HepG2 (cell line): ENCODE results near the gene PFN1. TPM values are rescaled to one million over a fixed set of nuclear protein-coding genes. Genes with fewer than 3 reads are reported as not detected.
A peak's percentile ranks its signal among the peaks of the same experiment; 100 is the strongest.

Source experiments
- ESRRA ChIP-seq: sonication (generic); formaldehyde crosslinking; IDR thresholded peaks from 2 replicates; pipeline ENCODE4 v1.5.1; 2020; ENCODE audit warnings: mild to moderate bottlenecking, low read depth, missing genetic modification reagents
- ETV6 ChIP-seq: sonication (generic); formaldehyde crosslinking; conservative IDR thresholded peaks from 2 replicates; pipeline ENCODE4 v1.4.0; 2020; ENCODE audit warnings: missing genetic modification reagents
- HDAC1 ChIP-seq: sonication (generic); formaldehyde crosslinking; IDR thresholded peaks from 2 replicates; pipeline ENCODE4 v1.5.1; 2020; ENCODE audit warnings: mild to moderate bottlenecking, missing genetic modification reagents
- HNF4A ChIP-seq: sonication (generic); formaldehyde crosslinking; IDR thresholded peaks from 2 replicates; pipeline ENCODE4 v1.4.0; 2020; ENCODE audit warnings: missing genetic modification reagents
- HOXA3 ChIP-seq: sonication (generic); formaldehyde crosslinking; IDR thresholded peaks from 2 replicates; pipeline ENCODE4 v1.5.0; 2020; ENCODE audit warnings: missing genetic modification reagents
- KDM3A ChIP-seq: IDR thresholded peaks from 2 replicates; pipeline ENCODE4 v1.6.1; 2018; ENCODE audit warnings: low read depth, missing compliant biosample characterization
- LRRFIP1 ChIP-seq: sonication (generic); formaldehyde crosslinking; conservative IDR thresholded peaks from 2 replicates; pipeline ENCODE4 v1.4.0; 2020; ENCODE audit warnings: missing genetic modification reagents
- MTA3 ChIP-seq: sonication (generic); formaldehyde crosslinking; IDR thresholded peaks from 2 replicates; pipeline ENCODE4 v1.4.0; 2020; ENCODE audit warnings: missing genetic modification reagents
- YEATS2 ChIP-seq: sonication (generic); formaldehyde crosslinking; IDR thresholded peaks from 2 replicates; pipeline ENCODE4 v1.4.0; 2020; ENCODE audit warnings: missing genetic modification reagents, borderline replicate concordance
- ZFY ChIP-seq: sonication (generic); formaldehyde crosslinking; IDR thresholded peaks from 2 replicates; pipeline ENCODE4 v1.4.0; 2020; ENCODE audit warnings: missing genetic modification reagents
- ZHX1 ChIP-seq: sonication (generic); formaldehyde crosslinking; IDR thresholded peaks from 2 replicates; pipeline ENCODE4 v1.8.1; 2022; ENCODE audit warnings: low read depth, mild to moderate bottlenecking, missing genetic modification reagents
- ZNF142 ChIP-seq: sonication (generic); formaldehyde crosslinking; IDR thresholded peaks from 2 replicates; pipeline ENCODE4 v1.4.0; 2020; ENCODE audit warnings: missing genetic modification reagents
- ZNF383 ChIP-seq: sonication (generic); formaldehyde crosslinking; IDR thresholded peaks from 2 replicates; pipeline ENCODE4 v1.4.0; 2020; ENCODE audit warnings: missing genetic modification reagents, mild to moderate bottlenecking, borderline replicate concordance
- ZNF556 ChIP-seq: sonication (generic); formaldehyde crosslinking; IDR thresholded peaks from 2 replicates; pipeline ENCODE4 v1.4.0; 2020; ENCODE audit warnings: mild to moderate bottlenecking, missing genetic modification reagents, borderline replicate concordance
- ZNF557 ChIP-seq: sonication (generic); formaldehyde crosslinking; IDR thresholded peaks from 2 replicates; pipeline ENCODE4 v1.4.0; 2020; ENCODE audit warnings: missing genetic modification reagents
- ZNF784 ChIP-seq: sonication (generic); formaldehyde crosslinking; IDR thresholded peaks from 2 replicates; pipeline ENCODE4 v1.5.1; 2020; ENCODE audit warnings: missing genetic modification reagents, mild to moderate bottlenecking, borderline replicate concordance
- polyA plus RNA-seq, 8 experiments: library from polyadenylated mRNA; depleted of rRNA in 3 of 8; stranded (reverse) in 7 of 8; unstranded in 1 of 8; fragments of >200 nt; fragmentation: Illumina TruSeq in 4 of 8; extraction: Trizol in 4 of 8; gene quantifications; 2 replicates each; pipeline versions ENCODE4 v1.2.1 to v1.2.3, GENCODE V29; 2011 to 2016; ENCODE audit warnings: low read depth in 4 of 8, missing spikeins in 1 of 8, mixed read lengths in 1 of 8; ENCODE audit not compliant: insufficient read depth in 1 of 8
- total RNA-seq, 5 experiments: library from RNA; depleted of rRNA; stranded (reverse); fragments of >200 nt; fragmentation: Illumina TruSeq; extraction: Trizol; gene quantifications; 2 replicates each; pipeline ENCODE4 v1.2.3, GENCODE V29; 2016; ENCODE audit warnings: low read depth in 1 of 5

PFN1 gene
- total and polyA plus RNA-seq, 2 of the 13 experiments (the other 11 are each of a cell fraction or from before 2014, with no cell fraction given), result 494 to 613 TPM

- 0 out of 2 replicates have a peak, but pooled peaks have one; percentile 20 for TF ChIP-seq ZNF142
- TF ChIP-seq ESRRA (CRISPR knock-in tag), result peak; percentile 30; the same call in 1 of the 2 replicates
- TF ChIP-seq ETV6 (CRISPR knock-in tag), result no peak
- peak; percentile 27; the same call in 1 of the 2 replicates for TF ChIP-seq HOXA3 (CRISPR knock-in tag)
- TF ChIP-seq ZFY (CRISPR knock-in tag), result peak; percentile 60
- no peak; the same call in 1 of the 2 replicates for TF ChIP-seq HNF4A
- TF ChIP-seq MTA3 (CRISPR knock-in tag), result no peak
- no peak for TF ChIP-seq ZNF383
- 0 out of 2 replicates have a peak, but pooled peaks have one; percentile 63 for TF ChIP-seq KDM3A (CRISPR knock-in tag)
- TF ChIP-seq ZNF556 (CRISPR knock-in tag), result peak; percentile 65; the same call in 1 of the 2 replicates
- peak; percentile 30; the same call in 1 of the 2 replicates for TF ChIP-seq YEATS2 (CRISPR knock-in tag)
- peak; percentile 63; the same call in 1 of the 2 replicates for TF ChIP-seq ZNF784 (CRISPR knock-in tag)
- TF ChIP-seq ZNF557, result 0 out of 2 replicates have a peak, but pooled peaks have one; percentile 39
- no peak for TF ChIP-seq LRRFIP1
- TF ChIP-seq HDAC1, result 0 out of 2 replicates have a peak, but pooled peaks have one; percentile 32
- TF ChIP-seq ZHX1, result no peak
Measured at GRCh38 chr17:4908711-4909496, 39.4 kb downstream of the PFN1 start (continued).
